22Rv1 (cell line): Measurements from ENCODE around the gene PHF20.

ENCODE experiments used
- ZFX ChIP-seq: fragments of 450-650 bp; IDR thresholded peaks from 2 replicates; pipeline ENCODE4 v1.6.1; 2017; ENCODE audit warnings: antibody characterized with exemption, borderline replicate concordance
- TF ChIP-seq, protein P1 (sequence below): fragments of 450-650 bp; IDR thresholded peaks from 2 replicates; pipeline ENCODE4 v1.5.1; 2017; ENCODE audit warnings: mild to moderate bottlenecking

- no peak for TF ChIP-seq ZFX
- TF ChIP-seq, protein P1, sequence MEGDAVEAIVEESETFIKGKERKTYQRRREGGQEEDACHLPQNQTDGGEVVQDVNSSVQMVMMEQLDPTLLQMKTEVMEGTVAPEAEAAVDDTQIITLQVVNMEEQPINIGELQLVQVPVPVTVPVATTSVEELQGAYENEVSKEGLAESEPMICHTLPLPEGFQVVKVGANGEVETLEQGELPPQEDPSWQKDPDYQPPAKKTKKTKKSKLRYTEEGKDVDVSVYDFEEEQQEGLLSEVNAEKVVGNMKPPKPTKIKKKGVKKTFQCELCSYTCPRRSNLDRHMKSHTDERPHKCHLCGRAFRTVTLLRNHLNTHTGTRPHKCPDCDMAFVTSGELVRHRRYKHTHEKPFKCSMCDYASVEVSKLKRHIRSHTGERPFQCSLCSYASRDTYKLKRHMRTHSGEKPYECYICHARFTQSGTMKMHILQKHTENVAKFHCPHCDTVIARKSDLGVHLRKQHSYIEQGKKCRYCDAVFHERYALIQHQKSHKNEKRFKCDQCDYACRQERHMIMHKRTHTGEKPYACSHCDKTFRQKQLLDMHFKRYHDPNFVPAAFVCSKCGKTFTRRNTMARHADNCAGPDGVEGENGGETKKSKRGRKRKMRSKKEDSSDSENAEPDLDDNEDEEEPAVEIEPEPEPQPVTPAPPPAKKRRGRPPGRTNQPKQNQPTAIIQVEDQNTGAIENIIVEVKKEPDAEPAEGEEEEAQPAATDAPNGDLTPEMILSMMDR = no peak
These were observed 138.4 kb downstream of the PHF20 start for GRCh38 chr20:35910254-35910653.
